Measurements from ENCODE around the gene GRK1. TPM values are rescaled to one million over a fixed set of nuclear protein-coding genes. Genes with fewer than 3 reads are reported as not detected.
"Not testable (repeated sequence)": the region's sequence is repeated elsewhere in the genome, so short reads cannot be mapped to it uniquely, and the experiment has no call there.

Gene GRK1
- total RNA-seq, 1 donor from 2014 or later = not detected

DNA sequence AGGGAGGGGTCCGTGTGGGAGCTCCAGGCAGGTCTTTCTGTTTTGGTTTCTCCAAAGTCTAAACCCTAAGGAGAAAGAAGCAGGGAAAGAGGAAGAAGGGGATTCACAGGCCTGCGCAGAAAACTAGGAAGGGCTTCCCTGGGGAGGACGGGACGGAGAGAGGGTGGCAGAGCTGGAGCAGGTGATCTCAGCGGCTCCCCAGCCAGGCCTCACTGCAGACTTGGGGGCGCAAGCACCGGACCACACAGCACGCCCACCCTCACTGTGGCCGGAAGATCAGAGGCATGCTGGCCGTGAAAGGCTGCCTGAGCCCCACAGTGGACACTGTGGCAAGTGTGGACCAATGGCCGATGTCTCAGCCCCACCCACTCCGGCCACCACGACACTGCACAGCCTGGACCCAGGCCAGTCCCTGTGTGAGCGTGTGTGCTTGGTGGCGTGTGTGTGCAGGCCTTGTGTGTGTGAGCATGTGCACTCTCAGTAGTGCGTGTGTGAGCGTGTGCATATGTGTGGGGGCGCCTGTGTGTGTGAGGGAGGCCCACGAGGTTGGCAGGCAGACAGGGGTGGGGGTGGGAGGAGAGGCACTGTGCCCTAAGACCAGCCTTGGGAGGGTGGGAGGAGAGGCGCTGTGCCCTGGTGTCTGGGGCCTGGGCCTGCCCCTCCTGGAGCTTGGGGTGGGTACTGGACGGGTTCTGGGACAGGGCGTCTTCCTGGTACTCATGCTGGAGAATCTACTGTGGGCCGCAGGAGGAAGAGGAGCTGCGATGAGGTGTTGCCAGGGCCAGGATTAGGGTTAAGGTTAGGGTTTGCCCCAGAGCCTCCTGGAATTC lies 76.6 kb downstream of the GRK1 start:
- no peak for DNase-seq (ENCODE audit: low spot score)

DNA sequence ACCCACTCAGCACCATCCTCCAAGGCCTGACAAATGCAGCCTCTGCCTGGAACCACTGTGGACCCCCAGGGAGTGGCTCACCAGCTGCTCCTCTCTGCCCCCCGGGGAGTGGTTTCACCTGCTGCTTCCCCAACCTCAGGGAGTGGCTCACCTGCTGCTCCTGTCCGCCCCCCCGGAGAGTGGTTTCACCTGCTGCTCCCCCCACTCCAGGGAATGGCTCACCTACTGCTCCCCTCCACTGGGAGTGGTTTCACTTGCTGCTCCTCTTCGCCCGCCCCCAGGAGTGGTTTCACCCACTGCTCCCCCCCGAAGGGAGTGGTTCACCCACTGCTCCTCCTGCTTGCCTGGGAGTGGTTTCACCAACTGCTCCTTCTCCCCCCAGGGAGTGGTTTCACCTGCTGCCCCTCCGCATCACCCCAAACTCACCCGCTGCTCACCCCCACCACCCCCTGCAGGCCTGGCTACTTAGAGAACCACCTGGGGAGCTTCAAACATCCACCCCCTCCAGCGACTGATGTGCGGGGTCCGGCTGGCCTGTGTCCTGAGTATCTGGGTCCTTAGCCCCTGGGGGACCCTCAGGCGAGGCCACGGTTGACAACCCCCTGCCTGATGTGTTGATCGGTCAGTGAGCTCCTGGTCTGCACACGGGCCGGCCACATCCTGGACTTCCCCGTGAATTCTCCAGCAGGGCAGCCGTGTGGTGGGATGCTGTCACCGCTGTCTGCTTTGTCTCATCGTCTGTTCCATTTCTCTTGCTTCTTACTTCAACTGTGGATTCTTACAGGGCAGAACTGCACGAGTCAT lies 77.4 kb downstream of the GRK1 start:
- no peak for DNase-seq (ENCODE audit: low spot score)

DNA sequence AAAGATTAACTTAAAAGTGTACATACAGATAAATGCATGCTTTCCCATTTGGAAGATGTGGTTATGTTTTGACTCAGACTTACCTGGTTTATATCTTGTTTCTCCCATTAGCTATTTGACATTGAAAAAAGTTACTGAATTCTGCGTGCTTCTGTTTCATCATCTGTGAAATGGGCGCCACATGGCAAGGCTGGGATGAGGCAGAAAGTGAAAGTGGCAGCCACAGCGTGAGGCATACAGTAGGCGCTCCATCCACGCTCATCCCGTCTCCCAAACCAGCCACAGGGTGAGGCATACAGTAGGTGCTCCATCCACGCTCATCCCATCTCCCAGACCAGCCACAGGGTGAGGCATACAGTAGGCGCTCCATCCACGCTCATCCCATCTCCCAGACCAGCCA lies 78.0 kb downstream of the GRK1 start:
- no peak for DNase-seq (ENCODE audit: low spot score)

DNA sequence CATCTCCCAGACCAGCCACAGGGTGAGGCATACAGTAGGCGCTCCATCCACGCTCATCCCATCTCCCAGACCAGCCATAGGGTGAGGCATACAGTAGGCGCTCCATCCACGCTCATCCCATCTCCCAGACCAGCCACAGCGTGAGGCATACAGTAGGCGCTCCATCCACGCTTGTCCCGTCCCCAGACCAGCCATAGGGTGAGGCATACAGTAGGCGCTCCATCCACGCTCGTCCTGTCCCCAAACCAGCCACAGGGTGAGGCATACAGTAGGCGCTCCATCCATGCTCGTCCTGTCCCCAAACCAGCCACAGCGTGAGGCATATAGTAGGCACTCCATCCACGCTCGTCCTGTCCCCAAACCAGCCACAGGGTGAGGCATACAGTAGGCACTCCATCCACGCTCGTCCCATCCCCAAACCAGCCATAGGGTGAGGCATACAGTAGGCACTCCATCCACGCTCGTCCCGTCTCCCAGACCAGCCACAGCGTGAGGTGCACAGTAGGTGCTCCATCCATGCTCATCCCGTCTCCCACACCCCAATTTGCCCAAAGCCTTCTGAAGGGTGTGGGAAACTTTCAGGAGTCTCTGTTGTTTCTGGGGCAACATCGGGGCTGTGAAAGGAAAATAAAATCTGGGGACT lies 78.6 kb downstream of the GRK1 start:
- DNase-seq (ENCODE audit: low spot score) = not testable (repeated sequence)

DNA sequence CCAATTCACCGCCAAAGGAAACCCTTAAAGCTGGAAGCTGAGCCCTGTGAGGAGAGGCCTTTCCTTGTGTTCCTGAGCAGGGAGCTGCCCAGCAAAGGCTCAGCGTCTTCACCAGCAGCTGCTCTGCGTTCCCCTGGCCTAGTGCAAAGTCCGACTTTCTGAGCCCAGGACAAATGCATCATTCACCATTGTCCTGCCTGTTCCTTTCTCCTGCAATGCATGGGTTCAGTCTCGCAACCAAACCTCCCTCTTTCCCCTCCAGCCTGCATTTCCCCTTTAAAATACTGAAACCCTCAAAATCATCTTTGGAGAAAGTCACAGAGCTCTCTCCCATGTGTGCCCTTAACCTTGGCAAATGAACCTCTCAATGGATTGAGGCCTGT lies 79.1 kb downstream of the GRK1 start:
- peak; percentile 48 for DNase-seq (ENCODE audit: low spot score)

DNA sequence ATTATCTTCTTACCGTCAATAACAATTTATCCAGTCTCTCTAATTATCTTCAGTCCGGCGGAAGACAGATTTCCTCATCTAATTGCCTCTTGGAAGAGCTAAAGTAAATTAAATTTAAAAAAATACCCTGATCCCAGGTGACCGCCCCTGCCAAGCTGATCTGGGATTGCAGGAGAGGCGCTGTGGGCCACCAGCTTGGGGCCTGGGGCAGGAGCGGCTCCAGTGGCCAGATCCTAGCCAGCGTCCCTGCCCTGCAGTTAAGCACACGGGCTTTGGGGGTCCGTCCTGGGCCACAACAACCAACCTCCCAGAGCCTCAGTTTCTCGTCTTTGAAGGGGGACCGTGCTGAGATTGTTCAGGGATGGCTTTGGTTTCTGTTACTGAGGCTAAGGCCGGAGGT lies 79.7 kb downstream of the GRK1 start:
- DNase-seq (ENCODE audit: low spot score) = no peak

DNA sequence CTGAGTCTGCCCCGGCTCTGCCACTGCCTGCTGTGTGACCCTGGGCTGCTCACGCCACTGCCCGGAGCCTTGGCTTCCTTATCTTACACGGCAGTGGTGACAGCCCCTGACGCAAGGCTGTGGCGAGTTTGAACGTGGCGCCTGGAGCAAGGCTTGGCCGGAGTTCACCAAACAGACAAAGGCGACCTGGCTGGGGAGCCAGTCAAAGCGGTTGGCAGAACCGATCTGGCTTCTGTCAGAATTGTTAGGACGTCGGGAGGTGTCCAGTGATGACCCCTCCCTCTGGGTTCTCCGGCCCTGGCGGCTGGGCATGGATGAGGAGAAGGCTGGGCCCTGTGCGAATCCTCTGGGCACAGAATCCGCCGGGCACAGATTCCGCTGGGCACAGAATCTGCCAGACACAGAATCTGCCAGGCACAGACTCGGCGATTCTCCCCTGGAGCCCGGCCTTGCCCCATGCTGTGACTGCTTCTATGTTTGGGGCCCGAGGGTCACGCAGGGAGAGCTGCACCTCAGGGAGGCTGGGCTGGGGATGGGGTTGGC lies 80.3 kb downstream of the GRK1 start:
- no peak for DNase-seq (ENCODE audit: low spot score)

DNA sequence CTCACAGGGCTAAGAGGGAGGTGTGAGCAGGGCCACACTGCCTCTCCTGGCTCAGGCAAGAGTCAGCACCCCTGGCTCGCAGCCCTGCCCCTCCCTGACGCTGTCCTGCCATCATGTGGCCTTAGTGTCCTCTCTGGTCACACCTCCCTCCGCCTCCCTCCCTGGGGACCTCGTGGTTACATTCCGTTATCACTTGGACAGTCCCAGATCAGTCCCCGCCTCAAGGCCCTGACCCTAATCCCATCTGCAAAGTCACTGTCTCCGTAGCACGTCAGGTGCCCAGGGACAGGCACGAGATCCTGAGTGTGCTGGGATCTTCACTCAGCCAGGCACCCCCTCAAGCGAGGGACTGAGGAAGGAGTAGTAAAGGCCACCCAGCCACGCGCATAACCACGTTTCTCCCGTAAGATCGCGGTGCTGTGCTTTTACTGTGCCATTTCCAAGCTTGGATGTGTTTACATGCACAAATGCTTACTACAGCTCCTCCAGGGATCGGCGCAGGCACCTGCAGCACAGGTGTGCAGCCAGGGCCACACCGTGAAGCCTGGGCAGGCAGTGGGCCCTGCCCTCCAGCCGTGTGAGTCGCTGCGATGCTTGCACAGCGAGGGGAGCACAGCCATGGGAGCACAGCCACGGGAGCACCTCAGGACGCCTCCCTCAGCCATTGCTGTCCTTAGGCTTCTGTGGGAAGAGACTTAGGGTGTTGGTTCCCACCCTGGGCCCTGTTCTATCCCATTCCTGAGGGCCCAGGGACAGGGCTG lies 81.3 kb downstream of the GRK1 start:
- no peak for DNase-seq (ENCODE audit: low spot score)

DNA sequence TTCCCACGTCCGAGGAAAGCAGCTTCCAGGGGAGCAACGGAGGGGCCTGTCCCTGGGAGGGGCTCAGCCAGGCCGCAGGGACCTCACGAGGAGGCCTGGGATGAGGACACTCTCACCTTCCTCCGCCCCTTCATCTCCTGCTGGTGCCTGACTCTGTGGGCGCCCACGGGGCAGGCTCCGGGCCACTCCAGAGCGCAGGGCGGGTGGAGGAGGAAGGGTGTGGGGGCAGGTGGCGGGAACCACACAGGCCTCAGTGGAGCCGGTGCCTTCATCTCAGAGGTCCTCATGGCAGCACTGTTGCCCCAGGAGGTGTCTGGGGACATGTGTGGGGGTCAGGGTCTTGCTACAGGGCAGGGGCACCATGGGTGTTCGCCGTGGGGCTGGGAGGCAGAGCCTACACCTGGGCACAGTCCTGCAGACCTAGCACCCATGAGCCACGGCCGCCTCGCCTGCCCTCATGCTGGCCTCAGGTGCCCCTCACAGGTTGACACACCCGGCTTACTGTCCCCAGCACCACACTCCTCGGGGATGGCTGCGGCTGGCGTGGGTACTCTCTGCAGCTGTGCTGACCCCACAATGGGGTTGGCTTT lies 81.9 kb downstream of the GRK1 start:
- no peak for DNase-seq (ENCODE audit: low spot score)

DNA sequence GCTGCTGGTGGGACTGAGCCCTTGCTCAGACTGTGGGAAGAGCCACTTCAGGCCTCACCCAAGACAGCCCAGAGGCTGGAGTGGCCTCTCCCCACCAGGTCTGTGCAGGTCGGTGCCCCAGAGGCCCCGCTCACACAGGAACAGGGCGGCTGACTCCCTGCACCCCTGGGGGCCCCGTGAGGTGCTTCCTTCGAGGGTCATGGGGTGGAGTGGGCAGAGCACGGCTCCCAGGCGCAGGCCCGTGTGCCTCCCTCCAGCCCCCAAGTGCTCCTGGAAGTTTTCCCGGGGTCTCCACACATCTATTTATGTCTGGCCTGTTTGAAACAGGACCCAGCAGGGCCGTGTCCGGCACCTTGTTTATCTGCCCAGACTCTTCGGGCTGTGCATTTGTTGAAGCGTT lies 82.5 kb downstream of the GRK1 start:
- no peak for DNase-seq (ENCODE audit: low spot score)

DNA sequence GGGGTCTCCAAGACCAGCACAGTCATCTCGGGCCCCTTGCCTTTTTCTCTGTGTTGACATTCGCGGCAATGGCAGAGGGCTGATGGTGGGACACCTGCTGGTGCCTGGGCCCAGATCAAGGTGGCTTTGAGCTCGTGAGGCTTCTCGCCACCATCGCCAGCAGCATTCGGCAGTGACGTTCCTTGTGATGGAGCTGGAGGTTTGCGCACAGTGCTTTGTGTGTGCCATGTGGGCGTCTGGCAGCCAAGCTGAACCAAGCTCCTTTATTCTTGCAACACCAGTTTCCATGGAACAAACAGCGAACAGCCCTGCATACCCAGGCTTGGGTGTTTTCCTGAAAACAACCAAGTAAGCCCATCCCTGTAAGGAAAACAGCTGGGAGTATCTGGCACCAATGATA lies 82.9 kb downstream of the GRK1 start:
- no peak for DNase-seq (ENCODE audit: low spot score)

DNA sequence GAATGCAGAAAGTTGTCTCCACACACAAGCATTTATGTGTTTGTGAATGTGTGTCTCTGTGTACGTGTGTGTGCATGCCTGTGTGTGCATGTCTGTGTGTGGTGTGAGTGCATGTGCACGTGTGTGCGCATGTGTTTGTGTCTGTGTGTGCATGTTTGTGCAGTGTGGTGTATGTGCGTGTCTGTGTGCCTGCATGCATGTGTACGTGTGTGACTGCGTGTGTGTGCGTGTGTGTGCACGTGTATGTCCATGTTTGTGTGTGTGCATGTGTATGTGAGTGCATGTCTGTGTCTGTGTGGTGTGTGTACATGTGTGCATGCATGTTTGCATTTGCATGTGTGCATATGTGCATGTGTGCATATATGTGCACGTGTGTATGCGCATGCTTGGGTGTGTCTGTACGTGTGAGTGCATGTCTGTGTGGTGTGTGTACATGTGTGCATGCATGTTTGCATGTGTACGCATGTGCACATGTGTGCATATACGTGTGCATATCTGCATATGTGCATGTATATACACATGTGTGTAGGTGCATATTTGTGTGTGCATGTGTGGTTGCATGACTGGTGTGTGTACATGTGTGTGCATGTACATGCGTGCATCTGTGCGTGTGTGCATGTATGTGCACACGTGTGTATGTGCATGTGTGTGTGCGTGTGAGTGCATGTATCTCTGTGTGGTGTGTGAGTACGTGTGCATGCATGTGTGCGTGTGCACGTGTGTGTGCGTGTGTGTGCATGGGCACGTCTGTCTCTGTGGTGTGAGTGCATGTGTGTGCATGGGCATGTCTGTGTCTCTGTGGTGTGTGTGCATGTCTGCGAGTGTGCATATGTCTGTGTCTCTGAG lies 83.8 kb downstream of the GRK1 start:
- no peak for DNase-seq (ENCODE audit: low spot score)

DNA sequence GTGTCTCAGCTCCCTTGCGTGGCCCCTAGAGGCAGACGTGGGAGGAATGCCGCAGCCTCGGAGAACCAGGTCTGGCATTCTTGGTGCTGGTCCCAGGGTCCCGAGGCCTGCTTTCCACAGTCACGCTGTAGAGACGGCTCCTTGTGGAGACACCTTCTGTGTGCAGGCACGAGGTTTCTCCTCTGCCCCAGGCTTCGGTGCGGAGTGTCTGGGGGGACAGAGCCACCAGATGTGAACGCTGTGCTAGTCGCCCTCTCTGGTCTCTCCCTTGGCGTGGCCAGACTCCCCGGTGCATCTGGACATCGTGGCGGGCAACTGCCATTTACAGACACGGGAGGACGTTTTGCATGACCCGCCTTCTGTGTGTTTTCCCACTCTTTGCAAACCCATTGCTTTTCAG lies 84.5 kb downstream of the GRK1 start:
- no peak for DNase-seq (ENCODE audit: low spot score)

DNA sequence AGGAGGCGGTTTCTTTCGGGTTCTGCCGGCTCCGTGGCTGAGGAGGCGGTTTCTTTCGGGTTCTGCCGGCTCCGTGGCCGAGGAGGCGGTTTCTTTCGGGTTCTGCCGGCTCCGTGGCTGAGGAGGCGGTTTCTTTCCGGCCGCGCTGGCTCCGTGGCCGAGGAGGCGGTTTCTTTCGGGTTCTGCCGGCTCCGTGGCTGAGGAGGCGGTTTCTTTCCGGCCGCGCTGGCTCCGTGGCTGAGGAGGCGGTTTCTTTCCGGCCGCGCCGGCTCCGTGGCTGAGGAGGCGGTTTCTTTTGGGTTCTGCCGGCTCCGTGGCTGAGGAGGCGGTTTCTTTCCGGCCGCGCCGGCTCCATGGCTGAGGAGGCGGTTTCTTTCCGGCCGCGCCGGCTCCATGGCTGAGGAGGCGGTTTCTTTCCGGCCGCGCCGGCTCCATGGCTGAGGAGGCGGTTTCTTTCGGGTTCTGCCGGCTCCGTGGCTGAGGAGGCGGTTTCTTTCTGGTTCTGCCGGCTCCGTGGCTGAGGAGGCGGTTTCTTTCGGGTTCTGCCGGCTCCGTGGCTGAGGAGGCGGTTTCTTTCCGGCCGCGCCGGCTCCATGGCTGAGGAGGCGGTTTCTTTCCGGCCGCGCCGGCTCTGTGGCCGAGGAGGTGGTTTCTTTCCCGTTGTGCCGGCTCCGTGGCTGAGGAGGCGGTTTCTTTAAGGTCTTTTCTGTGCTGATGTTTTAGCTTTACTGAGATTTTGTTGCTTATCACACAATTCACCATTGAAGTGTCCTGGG lies 85.4 kb downstream of the GRK1 start:
- DNase-seq (ENCODE audit: low spot score) = not testable (repeated sequence)

DNA sequence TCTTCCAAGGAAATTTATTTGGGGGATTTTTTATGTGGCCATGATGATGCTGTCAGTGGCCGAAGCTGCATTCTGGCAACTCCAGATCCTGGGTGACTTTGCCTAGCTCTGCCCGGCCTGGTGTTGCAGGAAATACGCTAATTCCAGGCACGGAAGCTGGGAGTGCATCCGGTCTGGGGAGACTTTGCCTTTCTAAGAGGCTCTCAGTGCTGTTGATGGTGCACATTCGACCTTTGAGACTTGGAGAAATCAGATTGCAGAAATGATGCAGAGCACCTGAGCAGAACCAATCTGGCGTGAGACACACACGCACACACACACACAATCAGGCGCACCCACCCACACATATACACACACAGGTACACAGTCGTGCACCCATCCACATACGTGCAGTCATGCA lies 86.2 kb downstream of the GRK1 start:
- no peak for DNase-seq (ENCODE audit: low spot score)

DNA sequence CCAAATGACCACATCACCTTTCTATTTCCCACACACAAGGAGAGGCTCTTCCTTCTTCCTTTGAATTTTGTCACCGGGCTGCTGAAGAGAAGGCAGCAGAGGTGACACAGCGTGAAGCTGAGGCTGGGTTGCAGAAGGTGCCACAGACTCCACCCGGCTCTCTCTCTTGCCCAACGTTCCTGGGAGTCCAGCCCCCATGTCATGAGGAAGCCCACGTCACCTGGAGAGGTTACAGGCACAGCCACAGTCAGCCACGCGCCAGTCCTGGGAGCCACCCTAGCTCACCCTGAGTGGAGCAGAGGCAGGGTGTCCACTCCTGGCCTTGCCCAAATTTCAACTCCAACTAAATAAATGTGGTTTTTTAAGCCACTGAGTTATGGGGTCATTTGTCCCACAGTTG lies 87.2 kb downstream of the GRK1 start:
- no peak for DNase-seq (ENCODE audit: low spot score)

DNA sequence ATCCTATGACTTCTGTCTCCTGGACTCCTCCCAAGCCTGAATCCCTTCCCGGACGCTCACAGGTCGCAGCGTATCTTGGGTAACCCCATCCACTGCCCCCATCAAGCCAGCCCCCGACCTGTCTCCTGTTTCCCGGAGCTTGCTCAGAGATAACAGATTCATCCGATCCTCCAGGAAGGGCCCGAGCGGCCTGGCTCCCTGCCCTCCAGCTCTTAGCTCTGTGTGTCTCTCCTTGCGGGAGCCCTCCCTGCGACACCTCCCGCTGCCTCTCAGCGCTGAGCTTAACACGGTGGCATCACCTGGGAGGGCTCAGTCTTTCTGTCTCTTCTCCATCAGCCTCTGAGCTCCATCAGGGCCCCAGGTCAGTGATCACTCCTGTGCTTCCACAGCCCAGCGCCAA lies 87.7 kb downstream of the GRK1 start:
- no peak for DNase-seq (ENCODE audit: low spot score)

DNA sequence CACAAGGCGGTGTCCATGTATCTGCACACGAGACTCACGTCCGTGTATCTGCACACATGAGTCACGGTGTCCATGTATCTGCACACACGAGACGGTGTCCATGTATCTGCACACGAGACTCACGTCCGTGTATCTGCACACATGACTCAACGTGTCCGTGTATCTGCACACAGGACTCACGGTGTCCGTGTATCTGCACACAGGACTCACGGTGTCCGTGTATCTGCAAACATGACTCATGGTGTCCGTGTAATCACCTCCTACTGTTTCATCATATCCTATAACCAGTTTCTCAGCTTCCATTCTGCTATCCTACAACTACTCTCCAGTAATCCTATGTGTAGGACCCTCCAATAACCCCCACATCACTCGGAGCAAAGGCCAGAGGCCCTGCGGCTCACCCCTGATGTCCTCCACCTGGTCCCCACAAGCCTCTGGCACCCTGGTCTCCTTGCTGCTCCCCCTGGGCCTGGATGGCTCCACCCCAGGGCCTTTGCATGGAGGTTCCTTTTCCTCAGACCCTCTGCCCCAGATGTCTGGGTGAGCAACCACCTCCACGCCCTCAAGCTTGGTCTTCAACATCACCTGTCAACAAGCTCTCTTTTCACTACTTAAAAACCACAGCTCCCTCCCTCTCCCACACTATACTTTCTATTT lies 89.5 kb downstream of the GRK1 start:
- DNase-seq (ENCODE audit: low spot score) = no peak

Measured in mucosa of gallbladder (tissue), 1 donor.